ENCODE results near the gene KCNN4. TPM values are rescaled to one million over a fixed set of nuclear protein-coding genes. Genes with fewer than 3 reads are reported as not detected.

The KCNN4 gene
- polyA plus RNA-seq, 2 donors, result 3.9 to 4.6 TPM

- WGBS, 2 donors, result 6 to 9% methylated on average over 10 of the region's 10 CpGs
- no peak overlapping the region for H3K4me3 ChIP-seq (ENCODE audit: low read depth in 1 of 2, low read length in 2 of 2)
- H3K27ac ChIP-seq (ENCODE audit: low read depth in 2 of 2, low read length in 1 of 2), result peak overlapping the region; percentile 40 to 69
- peaks cover 5 to 30% of the 10 kb centered on the region in 2 donors for H3K4me1 ChIP-seq (ENCODE audit: control insufficient read depth in 2 of 2, insufficient read depth in 2 of 2, low read length in 1 of 2)
- no peaks in the 10 kb centered on the region for H3K9me3 ChIP-seq (ENCODE audit: control insufficient read depth in 2 of 2, insufficient read depth in 1 of 2, low read depth in 1 of 2, low read length in 1 of 2)
- no peaks in the 10 kb centered on the region for H3K27me3 ChIP-seq (ENCODE audit: control insufficient read depth in 1 of 2, insufficient read depth in 2 of 2, low read length in 2 of 2)
- no peaks in the 10 kb centered on the region for H3K36me3 ChIP-seq (ENCODE audit: control insufficient read depth in 2 of 2, insufficient read depth in 2 of 2, low read length in 1 of 2)
These were observed 4.4 kb upstream of the KCNN4 start for GRCh38 chr19:43784981-43785808.

GRCh38 chr19:43784241-43784980 is 3.6 kb upstream of the KCNN4 start:
- H3K9me3 ChIP-seq (ENCODE audit: control insufficient read depth in 2 of 2, insufficient read depth in 1 of 2, low read depth in 1 of 2, low read length in 1 of 2), result no peaks in the 10 kb centered on the region
- 30 to 42% methylated on average over 4 of the region's 4 CpGs for WGBS, 2 donors
- peaks cover 5 to 30% of the 10 kb centered on the region in 2 donors for H3K4me1 ChIP-seq (ENCODE audit: control insufficient read depth in 2 of 2, insufficient read depth in 2 of 2, low read length in 1 of 2)
- H3K36me3 ChIP-seq (ENCODE audit: control insufficient read depth in 2 of 2, insufficient read depth in 2 of 2, low read length in 1 of 2), result no peaks in the 10 kb centered on the region
- H3K4me3 ChIP-seq (ENCODE audit: low read depth in 1 of 2, low read length in 2 of 2), result no peak overlapping the region
- H3K27ac ChIP-seq (ENCODE audit: low read depth in 2 of 2, low read length in 1 of 2), result peak overlapping the region; percentile 40 to 69
- no peaks in the 10 kb centered on the region for H3K27me3 ChIP-seq (ENCODE audit: control insufficient read depth in 1 of 2, insufficient read depth in 2 of 2, low read length in 2 of 2)

- H3K4me3 ChIP-seq (ENCODE audit: low read depth in 1 of 2, low read length in 2 of 2), result no peak overlapping the region
- peaks cover 5 to 30% of the 10 kb centered on the region in 2 donors for H3K4me1 ChIP-seq (ENCODE audit: control insufficient read depth in 2 of 2, insufficient read depth in 2 of 2, low read length in 1 of 2)
- WGBS, 2 donors, result 81% methylated on average over 8 of the region's 8 CpGs
- no peaks in the 10 kb centered on the region for H3K36me3 ChIP-seq (ENCODE audit: control insufficient read depth in 2 of 2, insufficient read depth in 2 of 2, low read length in 1 of 2)
- H3K27me3 ChIP-seq (ENCODE audit: control insufficient read depth in 1 of 2, insufficient read depth in 2 of 2, low read length in 2 of 2), result no peaks in the 10 kb centered on the region
- H3K27ac ChIP-seq (ENCODE audit: low read depth in 2 of 2, low read length in 1 of 2), result peak overlapping the region in 1 of 2 donors; percentile 69
- H3K9me3 ChIP-seq (ENCODE audit: control insufficient read depth in 2 of 2, insufficient read depth in 1 of 2, low read depth in 1 of 2, low read length in 1 of 2), result no peaks in the 10 kb centered on the region
These were observed 2.9 kb upstream of the KCNN4 start for GRCh38 chr19:43783636-43784035.

GRCh38 chr19:43782689-43783231 is 2.0 kb upstream of the KCNN4 start:
- H3K27ac ChIP-seq (ENCODE audit: low read depth in 2 of 2, low read length in 1 of 2), result peak overlapping the region in 1 of 2 donors; percentile 51
- H3K4me1 ChIP-seq (ENCODE audit: control insufficient read depth in 2 of 2, insufficient read depth in 2 of 2, low read length in 1 of 2), result peaks cover 5 to 30% of the 10 kb centered on the region in 2 donors

GRCh38 chr19:43782311-43782660 is 1.5 kb upstream of the KCNN4 start:
- Histone ChIP-seq H3K4me1 (ENCODE audit: control insufficient read depth in 2 of 2, insufficient read depth in 2 of 2, low read length in 1 of 2) (peaks cover 5 to 30% of the 10 kb centered on the region in 2 donors), H3K4me3 (ENCODE audit: low read depth in 1 of 2, low read length in 2 of 2) (no peak overlapping the region), H3K27me3 (ENCODE audit: control insufficient read depth in 1 of 2, insufficient read depth in 2 of 2, low read length in 2 of 2) (no peaks in the 10 kb centered on the region), H3K36me3 (ENCODE audit: control insufficient read depth in 2 of 2, insufficient read depth in 2 of 2, low read length in 1 of 2) (no peaks in the 10 kb centered on the region), H3K9me3 (ENCODE audit: control insufficient read depth in 2 of 2, insufficient read depth in 1 of 2, low read depth in 1 of 2, low read length in 1 of 2) (no peaks in the 10 kb centered on the region), H3K27ac (ENCODE audit: low read depth in 2 of 2, low read length in 1 of 2) (peak overlapping the region in 1 of 2 donors; percentile 51)
- 52 to 61% methylated on average over 8 of the region's 8 CpGs for WGBS, 2 donors

More at GRCh38 chr19:43782689-43783231, 2.0 kb upstream of the KCNN4 start:
- no peak overlapping the region for H3K4me3 ChIP-seq (ENCODE audit: low read depth in 1 of 2, low read length in 2 of 2)
- H3K36me3 ChIP-seq (ENCODE audit: control insufficient read depth in 2 of 2, insufficient read depth in 2 of 2, low read length in 1 of 2), result no peaks in the 10 kb centered on the region
- H3K27me3 ChIP-seq (ENCODE audit: control insufficient read depth in 1 of 2, insufficient read depth in 2 of 2, low read length in 2 of 2), result no peaks in the 10 kb centered on the region
- WGBS, 2 donors, result 49 to 54% methylated on average over 24 of the region's 24 CpGs
- no peaks in the 10 kb centered on the region for H3K9me3 ChIP-seq (ENCODE audit: control insufficient read depth in 2 of 2, insufficient read depth in 1 of 2, low read depth in 1 of 2, low read length in 1 of 2)

GRCh38 chr19:43781630-43782310 is 997 bp upstream of the KCNN4 start:
- no peaks in the 10 kb centered on the region for H3K9me3 ChIP-seq (ENCODE audit: control insufficient read depth in 2 of 2, insufficient read depth in 1 of 2, low read depth in 1 of 2, low read length in 1 of 2)
- peaks cover 5 to 30% of the 10 kb centered on the region in 2 donors for H3K4me1 ChIP-seq (ENCODE audit: control insufficient read depth in 2 of 2, insufficient read depth in 2 of 2, low read length in 1 of 2)
- no peaks in the 10 kb centered on the region for H3K36me3 ChIP-seq (ENCODE audit: control insufficient read depth in 2 of 2, insufficient read depth in 2 of 2, low read length in 1 of 2)
- H3K27ac ChIP-seq (ENCODE audit: low read depth in 2 of 2, low read length in 1 of 2), result peak overlapping the region in 1 of 2 donors; percentile 58
- WGBS, 2 donors, result 75 to 78% methylated on average over 14 of the region's 14 CpGs
- no peaks in the 10 kb centered on the region for H3K27me3 ChIP-seq (ENCODE audit: control insufficient read depth in 1 of 2, insufficient read depth in 2 of 2, low read length in 2 of 2)
- H3K4me3 ChIP-seq (ENCODE audit: low read depth in 1 of 2, low read length in 2 of 2), result no peak overlapping the region

- 24 to 33% methylated on average over 3 of the region's 3 CpGs for WGBS, 2 donors
- Histone ChIP-seq H3K4me3 (ENCODE audit: low read depth in 1 of 2, low read length in 2 of 2) (peak overlapping the region in 1 of 2 donors; percentile 19), H3K27ac (ENCODE audit: low read depth in 2 of 2, low read length in 1 of 2) (peak overlapping the region in 1 of 2 donors; percentile 47), H3K27me3 (ENCODE audit: control insufficient read depth in 1 of 2, insufficient read depth in 2 of 2, low read length in 2 of 2) (no peaks in the 10 kb centered on the region), H3K36me3 (ENCODE audit: control insufficient read depth in 2 of 2, insufficient read depth in 2 of 2, low read length in 1 of 2) (no peaks in the 10 kb centered on the region), H3K4me1 (ENCODE audit: control insufficient read depth in 2 of 2, insufficient read depth in 2 of 2, low read length in 1 of 2) (peaks cover 3 to 28% of the 10 kb centered on the region in 2 donors), H3K9me3 (ENCODE audit: control insufficient read depth in 2 of 2, insufficient read depth in 1 of 2, low read depth in 1 of 2, low read length in 1 of 2) (no peaks in the 10 kb centered on the region)
These were observed 953 bp downstream of the KCNN4 start for GRCh38 chr19:43779820-43780219.

GRCh38 chr19:43779147-43779819 is 1.5 kb downstream of the KCNN4 start:
- Histone ChIP-seq H3K27ac (ENCODE audit: low read depth in 2 of 2, low read length in 1 of 2) (peak overlapping the region in 1 of 2 donors; percentile 47), H3K4me1 (ENCODE audit: control insufficient read depth in 2 of 2, insufficient read depth in 2 of 2, low read length in 1 of 2) (peaks cover 3 to 26% of the 10 kb centered on the region in 2 donors), H3K9me3 (ENCODE audit: control insufficient read depth in 2 of 2, insufficient read depth in 1 of 2, low read depth in 1 of 2, low read length in 1 of 2) (no peaks in the 10 kb centered on the region), H3K36me3 (ENCODE audit: control insufficient read depth in 2 of 2, insufficient read depth in 2 of 2, low read length in 1 of 2) (no peaks in the 10 kb centered on the region), H3K27me3 (ENCODE audit: control insufficient read depth in 1 of 2, insufficient read depth in 2 of 2, low read length in 2 of 2) (no peaks in the 10 kb centered on the region), H3K4me3 (ENCODE audit: low read depth in 1 of 2, low read length in 2 of 2) (no peak overlapping the region)
- WGBS, 2 donors, result 58 to 70% methylated on average over 8 to 16 of the region's 16 CpGs

- 77 to 86% methylated on average over 1 of the region's 1 CpG for WGBS, 2 donors
- no peaks in the 10 kb centered on the region for H3K36me3 ChIP-seq (ENCODE audit: control insufficient read depth in 2 of 2, insufficient read depth in 2 of 2, low read length in 1 of 2)
- peaks cover 4 to 28% of the 10 kb centered on the region in 2 donors for H3K4me1 ChIP-seq (ENCODE audit: control insufficient read depth in 2 of 2, insufficient read depth in 2 of 2, low read length in 1 of 2)
- no peaks in the 10 kb centered on the region for H3K27me3 ChIP-seq (ENCODE audit: control insufficient read depth in 1 of 2, insufficient read depth in 2 of 2, low read length in 2 of 2)
- no peaks in the 10 kb centered on the region for H3K9me3 ChIP-seq (ENCODE audit: control insufficient read depth in 2 of 2, insufficient read depth in 1 of 2, low read depth in 1 of 2, low read length in 1 of 2)
- H3K27ac ChIP-seq (ENCODE audit: low read depth in 2 of 2, low read length in 1 of 2), result no peak overlapping the region
- no peak overlapping the region for H3K4me3 ChIP-seq (ENCODE audit: low read depth in 1 of 2, low read length in 2 of 2)
These were observed 2.1 kb downstream of the KCNN4 start for GRCh38 chr19:43778651-43779050.

All from esophagus (tissue), 2 donors.